Neural progenitor cell (in vitro differentiated cells): Measurements from ENCODE around the gene TCF4.

Experiments
- EZH2 ChIP-seq: fragments of 200-600 bp; sonication (generic); IDR thresholded peaks from 2 replicates; pipeline ENCODE4 v1.6.1; 2017; ENCODE audit warnings: antibody characterized with exemption, mild to moderate bottlenecking, moderate library complexity
- EZH2phosphoT487 ChIP-seq: fragments of 200-600 bp; sonication (generic); IDR thresholded peaks from 2 replicates; pipeline ENCODE4 v1.6.1; 2017; ENCODE audit warnings: antibody characterized with exemption
- TF ChIP-seq, protein P1 (sequence below): fragments of 200-600 bp; sonication (generic); IDR thresholded peaks from 2 replicates; pipeline ENCODE4 v1.5.1; 2017; ENCODE audit warnings: antibody characterized with exemption, mild to moderate bottlenecking

DNA sequence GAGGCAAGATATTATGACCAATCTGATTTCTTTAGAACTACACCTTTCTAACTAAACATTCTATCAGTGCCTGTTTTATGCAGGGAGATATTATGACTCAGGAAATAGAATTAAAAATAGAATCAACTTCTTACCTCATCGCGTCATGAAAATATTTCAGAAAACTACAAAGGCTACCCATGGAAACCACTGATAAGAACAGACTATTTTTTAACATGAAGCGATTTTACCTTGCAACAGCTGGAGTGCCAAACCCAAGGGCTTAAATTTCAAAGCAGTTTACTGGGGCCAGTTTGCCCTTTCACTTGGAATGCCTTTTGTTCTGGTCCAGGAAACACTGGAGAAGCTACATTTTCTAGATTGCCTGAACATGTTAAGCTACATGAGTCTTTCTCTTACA lies 323.9 kb downstream of the TCF4 start:
- TF ChIP-seq EZH2 (no peak), EZH2phosphoT487 (no peak)
- TF ChIP-seq, protein P1, sequence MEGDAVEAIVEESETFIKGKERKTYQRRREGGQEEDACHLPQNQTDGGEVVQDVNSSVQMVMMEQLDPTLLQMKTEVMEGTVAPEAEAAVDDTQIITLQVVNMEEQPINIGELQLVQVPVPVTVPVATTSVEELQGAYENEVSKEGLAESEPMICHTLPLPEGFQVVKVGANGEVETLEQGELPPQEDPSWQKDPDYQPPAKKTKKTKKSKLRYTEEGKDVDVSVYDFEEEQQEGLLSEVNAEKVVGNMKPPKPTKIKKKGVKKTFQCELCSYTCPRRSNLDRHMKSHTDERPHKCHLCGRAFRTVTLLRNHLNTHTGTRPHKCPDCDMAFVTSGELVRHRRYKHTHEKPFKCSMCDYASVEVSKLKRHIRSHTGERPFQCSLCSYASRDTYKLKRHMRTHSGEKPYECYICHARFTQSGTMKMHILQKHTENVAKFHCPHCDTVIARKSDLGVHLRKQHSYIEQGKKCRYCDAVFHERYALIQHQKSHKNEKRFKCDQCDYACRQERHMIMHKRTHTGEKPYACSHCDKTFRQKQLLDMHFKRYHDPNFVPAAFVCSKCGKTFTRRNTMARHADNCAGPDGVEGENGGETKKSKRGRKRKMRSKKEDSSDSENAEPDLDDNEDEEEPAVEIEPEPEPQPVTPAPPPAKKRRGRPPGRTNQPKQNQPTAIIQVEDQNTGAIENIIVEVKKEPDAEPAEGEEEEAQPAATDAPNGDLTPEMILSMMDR = no peak
